A549 treated with AZD9567 at 1 μM for 4 hours (cell line): ENCODE data around the gene GSTM5. TPM values are rescaled to one million over a fixed set of nuclear protein-coding genes. Genes with fewer than 3 reads are reported as not detected.

ENCODE experiments used
- total RNA-seq: library from RNA; stranded (reverse); fragments of 200-300 nt; extraction: Qiagen RNA extraction; gene quantifications from 5 replicates; pipeline ENCODE4 v1.2.3, GENCODE V29; 2022; ENCODE audit not compliant: insufficient read depth

Gene GSTM5
- total RNA-seq: not detected in 5 replicates

DNA sequence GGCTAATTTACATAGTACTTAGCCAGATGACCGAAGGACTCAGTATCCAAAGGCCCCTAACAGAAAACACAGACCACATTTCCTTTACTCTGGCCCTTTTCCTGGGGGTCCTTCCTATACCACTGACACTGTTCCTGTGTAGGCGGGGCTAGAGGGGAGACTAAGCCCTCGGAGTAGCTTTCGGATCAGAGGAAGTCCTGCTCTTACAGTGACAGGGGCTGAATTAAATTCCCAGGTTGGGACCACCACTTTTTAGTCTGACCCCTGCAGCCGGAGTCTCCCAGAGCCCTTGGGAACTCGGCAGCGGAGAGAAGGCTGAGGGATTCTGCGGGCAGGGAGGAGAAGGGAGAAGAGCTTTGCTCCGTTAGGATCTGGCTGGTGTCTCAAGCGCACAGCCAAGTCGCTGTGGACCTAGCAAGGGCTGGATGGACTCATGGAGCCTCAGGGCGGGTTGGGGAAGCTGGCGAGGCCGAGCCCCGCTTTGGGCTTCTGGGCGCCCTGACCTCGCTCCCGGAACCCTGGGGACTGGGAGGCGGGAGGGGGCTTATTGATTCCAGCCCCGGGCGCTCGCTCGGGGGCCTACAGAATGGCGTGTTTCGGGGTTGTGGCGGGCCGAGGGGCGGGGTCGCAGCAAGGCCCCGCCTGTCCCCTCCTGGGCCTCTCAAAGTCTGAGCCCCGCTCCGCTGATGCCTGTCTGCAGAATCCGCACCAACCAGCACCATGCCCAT, at the start of gene GSTM5:
Gene GSTM5, plus strand, starts transcription at position 659 of the 728 bp plus-strand sequence. Its CDS starts 62 bp downstream, at position 721.

DNA sequence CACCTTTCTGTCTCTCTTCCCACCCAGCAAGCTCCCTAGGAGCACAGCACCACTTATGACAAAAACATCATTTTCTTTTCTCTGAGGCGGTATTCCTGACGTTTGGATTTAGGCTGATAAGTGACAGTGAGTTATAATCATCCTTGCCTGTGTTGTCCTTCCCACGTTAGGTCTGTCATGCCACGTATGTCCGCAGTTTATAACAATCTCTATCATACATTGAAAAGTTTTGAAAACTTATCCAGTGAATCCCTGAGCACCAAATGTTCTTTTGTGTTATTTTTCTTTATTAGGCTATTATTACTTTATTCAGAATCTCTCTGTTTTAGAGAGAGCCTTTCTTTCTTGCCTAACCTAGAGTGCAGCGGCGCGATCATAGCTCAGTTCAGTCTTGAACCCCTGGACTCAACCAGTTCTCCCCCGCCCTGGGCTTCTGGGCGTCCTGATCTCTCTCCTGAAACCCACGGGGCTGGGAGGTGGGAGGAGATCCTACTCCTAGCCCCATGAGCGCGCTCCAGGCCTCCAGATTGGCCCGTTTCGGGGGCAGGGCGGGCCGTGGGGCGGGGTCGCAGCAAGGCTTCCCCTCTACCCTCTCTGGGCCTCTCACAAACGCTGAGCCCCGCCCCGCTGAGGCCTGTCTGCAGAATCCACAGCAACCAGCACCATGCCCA, 44.5 kb upstream of the GSTM5 start, which contains the start of gene GSTM2:
Gene GSTM2, plus strand, starts transcription at position 606 of the 671 bp plus-strand sequence. Its CDS starts 59 bp downstream, at position 665.

DNA sequence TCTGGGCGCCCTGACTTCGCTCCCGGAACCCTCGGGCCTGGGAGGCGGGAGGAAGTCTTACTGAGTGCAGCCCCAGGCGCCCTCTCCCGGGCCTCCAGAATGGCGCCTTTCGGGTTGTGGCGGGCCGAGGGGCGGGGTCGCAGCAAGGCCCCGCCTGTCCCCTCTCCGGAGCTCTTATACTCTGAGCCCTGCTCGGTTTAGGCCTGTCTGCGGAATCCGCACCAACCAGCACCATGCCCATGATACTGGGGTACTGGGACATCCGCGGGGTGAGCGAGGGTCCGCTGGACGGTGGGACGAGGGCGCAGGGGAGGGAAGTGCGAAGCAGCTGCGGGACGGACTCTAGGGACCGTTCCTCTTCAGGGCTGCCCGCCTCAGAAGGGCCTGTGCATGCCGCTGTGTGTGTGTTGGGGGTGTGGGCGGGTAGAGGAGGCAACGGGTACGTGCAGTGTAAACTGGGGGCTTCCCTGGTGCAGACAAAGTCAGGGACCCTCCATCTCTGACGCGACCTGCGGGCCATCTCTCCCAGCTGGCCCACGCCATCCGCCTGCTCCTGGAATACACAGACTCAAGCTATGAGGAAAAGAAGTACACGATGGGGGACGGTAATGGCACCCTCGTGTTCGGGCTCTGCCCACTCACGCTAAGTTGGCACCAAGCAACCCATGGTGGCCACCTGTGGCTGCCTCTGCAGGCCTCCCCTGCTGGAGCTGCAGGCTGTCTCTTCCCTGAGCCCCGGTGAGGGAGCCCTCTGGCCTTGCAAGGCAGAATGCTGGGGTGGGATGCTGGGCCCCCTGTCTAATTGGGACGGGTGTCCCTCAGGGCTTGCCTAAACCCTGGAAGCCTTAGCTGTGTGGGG, 24.2 kb upstream of the GSTM5 start, which contains the start of gene GSTM1:
Gene GSTM1, plus strand, starts transcription at position 177 of the 859 bp plus-strand sequence. Its CDS starts 57 bp downstream, at position 234.

DNA sequence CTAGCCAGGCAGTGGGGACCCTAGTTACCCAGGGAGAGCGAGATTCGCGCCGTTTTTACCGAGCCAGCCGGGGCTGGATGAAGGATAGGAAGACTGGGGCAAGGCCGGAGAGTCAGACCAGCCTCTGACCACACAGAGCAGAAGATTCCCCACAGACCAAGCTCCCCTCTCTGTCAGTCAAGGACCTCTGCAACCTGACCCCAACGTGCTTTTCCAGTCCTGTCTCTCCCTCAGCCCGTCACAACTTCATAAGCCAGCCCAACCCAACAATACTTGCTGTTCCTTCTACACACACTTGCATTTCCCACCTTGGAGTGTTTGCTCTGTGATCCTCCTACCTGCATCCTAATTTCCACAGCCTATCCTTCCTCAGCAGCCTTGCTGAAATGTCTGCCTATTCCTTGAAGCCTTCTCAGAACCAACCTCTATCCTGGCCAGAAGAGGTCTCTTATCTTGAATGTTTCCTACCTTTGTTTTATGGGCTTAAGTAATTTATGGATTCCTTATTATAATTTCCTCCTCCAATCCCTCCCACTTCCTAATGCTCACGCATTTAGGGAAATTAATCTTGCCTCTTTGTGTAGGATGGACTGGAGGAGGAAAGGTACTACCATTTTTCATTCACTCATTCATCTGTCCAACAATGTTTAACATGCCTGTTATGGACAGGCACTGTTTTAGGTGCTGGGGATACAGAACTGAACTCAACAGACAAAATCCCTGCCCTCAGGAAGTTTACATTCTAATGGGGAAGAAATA, 28.7 kb downstream of the GSTM5 start, which contains the start of gene GSTM3:
Gene GSTM3, minus strand, starts transcription at position 424 of the 759 bp plus-strand sequence. CDS start 751 bp downstream, outside the sequence.

DNA sequence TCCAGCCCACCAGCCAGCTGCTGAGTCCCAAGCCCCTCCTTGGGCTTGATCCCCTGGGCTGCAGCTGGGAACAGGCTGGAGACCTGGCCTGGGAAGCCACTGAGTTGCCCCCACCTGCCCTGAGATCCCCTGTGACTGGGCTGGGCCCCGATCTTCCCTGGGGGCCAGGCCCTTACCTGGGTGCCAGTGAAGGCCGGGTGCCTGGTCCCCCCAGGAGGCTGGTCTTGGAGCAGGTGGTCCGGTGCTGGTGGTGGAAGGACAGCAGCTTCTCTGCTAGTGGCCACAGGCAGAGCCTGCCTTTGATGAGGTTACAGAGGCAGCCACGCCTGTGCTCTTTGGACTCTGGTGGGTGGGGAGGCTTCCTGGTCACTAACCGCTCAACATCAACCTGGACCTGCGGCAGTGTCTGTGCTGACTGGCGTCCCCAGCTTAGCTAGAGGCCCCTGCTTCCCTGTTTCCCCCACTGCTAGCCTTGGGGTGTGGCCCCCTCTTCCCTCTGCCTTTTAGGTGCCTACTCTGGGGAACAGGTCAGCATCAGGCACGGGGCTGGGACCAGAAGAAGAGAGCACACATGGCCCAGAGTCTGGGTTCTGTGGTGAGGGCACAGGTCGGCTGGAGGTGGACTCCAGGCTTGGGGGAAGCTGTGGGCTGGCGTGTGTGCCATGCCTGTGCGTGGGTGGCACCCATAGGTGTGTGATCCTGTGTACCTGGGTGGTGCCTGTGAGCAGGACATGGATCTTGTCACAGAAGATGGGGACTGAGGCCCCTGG, 51.8 kb downstream of the GSTM5 start, which contains the start of gene EPS8L3:
Gene EPS8L3, minus strand, starts transcription at position 278 of the 770 bp plus-strand sequence. CDS start 2,174 bp downstream, outside the sequence.

Other genes starting within 250 kb of the GSTM5 start
- gene SYPL2, start 245.7 kb upstream of the GSTM5 start, total RNA-seq: 0.07 to 0.19 TPM (median 0.10 TPM) in 4 of 5 replicates, not detected in the other
- gene ATXN7L2, start 228.3 kb upstream of the GSTM5 start, total RNA-seq: 1.7 to 2.4 TPM (median 2.2 TPM) in 5 replicates
- 4.3 to 7.6 TPM (median 4.9 TPM) in 5 replicates for gene CYB561D1, start 218.2 kb upstream of the GSTM5 start, total RNA-seq
- 1.0 to 1.5 TPM (median 1.1 TPM) in 5 replicates for gene AMIGO1, start 202.5 kb upstream of the GSTM5 start, total RNA-seq
- gene GPR61, start 172.4 kb upstream of the GSTM5 start, total RNA-seq: not detected in 5 replicates
- gene GNAI3, start 163.6 kb upstream of the GSTM5 start, total RNA-seq: 4.7 to 7.1 TPM (median 5.4 TPM) in 5 replicates
- 0.15 TPM in 1 of 5 replicates, not detected in the others for gene GNAT2, start 92.6 kb upstream of the GSTM5 start, total RNA-seq
- 15.4 to 25.4 TPM (median 22.5 TPM) in 5 replicates for gene AMPD2, start 92.4 kb upstream of the GSTM5 start, total RNA-seq
- 9.1 to 15.8 TPM (median 9.5 TPM) in 5 replicates for gene GSTM4, start 56.2 kb upstream of the GSTM5 start, total RNA-seq
- 3.3 to 4.9 TPM (median 3.8 TPM) in 5 replicates for gene GSTM2, start 44.2 kb upstream of the GSTM5 start, total RNA-seq
- not detected in 5 replicates for gene GSTM1, start 24.4 kb upstream of the GSTM5 start, total RNA-seq
- 23.3 to 36.3 TPM (median 24.1 TPM) in 5 replicates for gene GSTM3, start 28.8 kb downstream of the GSTM5 start, total RNA-seq
- gene EPS8L3, start 51.7 kb downstream of the GSTM5 start, total RNA-seq: 0.42 to 0.91 TPM (median 0.59 TPM) in 4 of 5 replicates, not detected in the other
- 13.3 to 14.9 TPM (median 14.6 TPM) in 5 replicates for gene CSF1, start 198.6 kb downstream of the GSTM5 start, total RNA-seq